Dermis lymphatic vessel endothelial cell (primary cell): ENCODE data around the gene ARL14EP. TPM values are rescaled to one million over a fixed set of nuclear protein-coding genes. Genes with fewer than 3 reads are reported as not detected.

Source experiments
- total RNA-seq: library from RNA; depleted of rRNA; stranded (reverse); fragments of >200 nt; gene quantifications from 2 replicates; pipeline ENCODE4 v1.2.1, GENCODE V29; 2014

Gene ARL14EP
- 13.7 and 26.2 TPM in 2 replicates for total RNA-seq

DNA sequence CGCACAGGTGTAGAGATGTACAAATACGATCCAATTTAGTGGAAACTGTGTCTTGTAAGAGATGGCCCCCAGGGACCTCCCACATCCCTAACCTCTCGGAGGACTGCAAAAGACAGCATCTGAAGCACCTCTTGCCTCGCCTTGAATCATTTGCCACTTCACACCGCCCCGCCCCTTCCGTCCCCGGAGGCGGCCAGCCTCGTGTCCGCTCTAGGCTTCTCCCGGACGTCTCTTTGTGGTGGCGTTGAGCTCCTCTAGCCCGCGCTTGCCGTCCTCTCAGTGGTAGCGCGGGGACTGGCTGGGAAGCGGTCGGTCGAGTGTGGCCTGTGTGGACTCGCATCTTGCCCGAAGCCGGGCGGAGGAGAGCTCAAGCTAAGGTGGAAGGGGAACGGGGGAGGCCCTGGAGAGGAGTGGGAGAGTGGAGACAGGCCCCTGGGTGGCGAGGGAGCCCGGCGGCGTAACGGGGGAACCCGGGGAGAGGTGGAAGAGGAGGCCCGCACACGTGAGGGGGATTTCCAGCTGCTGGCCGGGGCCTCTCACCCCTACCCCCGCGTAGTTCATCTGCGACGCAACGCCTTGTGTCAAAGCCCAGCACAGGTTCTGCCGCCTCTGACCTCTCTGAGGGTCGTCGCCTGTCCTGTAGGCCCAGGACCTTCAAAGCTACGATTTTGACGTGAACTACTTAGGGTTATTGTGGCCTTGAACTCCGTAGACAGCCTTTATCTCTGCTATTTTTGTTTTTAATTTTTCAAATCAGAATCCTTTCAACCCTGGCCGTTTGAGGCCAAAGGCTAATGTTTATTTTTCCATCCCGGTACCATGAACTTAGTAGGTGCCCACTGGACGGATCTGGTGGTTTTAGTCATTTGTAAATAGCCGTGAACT is at the start of gene ARL14EP:
Gene ARL14EP, plus strand, starts transcription at position 279 of the 885 bp plus-strand sequence. CDS start 7,845 bp downstream, outside the sequence.

Other genes starting within 250 kb of the ARL14EP start
- gene FSHB, start 92.1 kb upstream of the ARL14EP start, total RNA-seq = not detected in 2 replicates